ENCODE data around the gene ZFAND2B. TPM values are rescaled to one million over a fixed set of nuclear protein-coding genes. Genes with fewer than 3 reads are reported as not detected.

Gene ZFAND2B
- total and polyA plus RNA-seq, 2 donors from 2014 or later: 44.8 to 72.6 TPM

DNA sequence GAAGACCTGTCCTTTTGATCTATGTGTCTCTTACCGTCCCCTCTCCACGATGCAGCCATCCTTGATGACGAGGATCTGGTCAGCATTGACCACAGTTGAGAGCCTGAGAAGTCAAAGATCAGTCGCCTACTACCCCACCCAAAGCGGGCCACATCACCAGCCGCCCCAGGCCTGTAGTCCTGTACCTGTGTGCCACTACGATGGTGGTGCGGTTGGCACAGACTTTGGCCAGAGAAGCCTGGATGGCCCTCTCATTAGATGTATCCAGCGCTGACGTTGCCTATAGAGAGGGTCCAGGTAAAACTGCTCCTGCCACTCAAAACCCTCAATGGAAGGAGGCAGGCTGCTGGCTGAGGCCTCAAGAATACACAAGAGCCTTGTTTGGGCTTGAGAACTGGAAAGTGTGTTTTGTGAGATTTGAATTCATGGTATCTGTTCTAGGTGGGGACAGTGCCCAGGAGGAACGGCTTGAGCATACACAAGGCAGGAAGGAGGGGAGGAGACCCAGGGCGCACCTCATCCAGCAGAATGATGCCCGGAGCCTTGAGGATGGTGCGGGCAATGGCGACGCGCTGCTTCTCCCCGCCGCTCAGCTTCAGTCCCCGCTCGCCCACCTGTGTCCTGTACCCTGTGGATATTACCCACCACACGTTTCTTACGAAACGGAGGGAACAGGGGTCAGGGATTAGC is 3.8 kb downstream of the ZFAND2B start:
- TF ChIP-seq, protein P1, sequence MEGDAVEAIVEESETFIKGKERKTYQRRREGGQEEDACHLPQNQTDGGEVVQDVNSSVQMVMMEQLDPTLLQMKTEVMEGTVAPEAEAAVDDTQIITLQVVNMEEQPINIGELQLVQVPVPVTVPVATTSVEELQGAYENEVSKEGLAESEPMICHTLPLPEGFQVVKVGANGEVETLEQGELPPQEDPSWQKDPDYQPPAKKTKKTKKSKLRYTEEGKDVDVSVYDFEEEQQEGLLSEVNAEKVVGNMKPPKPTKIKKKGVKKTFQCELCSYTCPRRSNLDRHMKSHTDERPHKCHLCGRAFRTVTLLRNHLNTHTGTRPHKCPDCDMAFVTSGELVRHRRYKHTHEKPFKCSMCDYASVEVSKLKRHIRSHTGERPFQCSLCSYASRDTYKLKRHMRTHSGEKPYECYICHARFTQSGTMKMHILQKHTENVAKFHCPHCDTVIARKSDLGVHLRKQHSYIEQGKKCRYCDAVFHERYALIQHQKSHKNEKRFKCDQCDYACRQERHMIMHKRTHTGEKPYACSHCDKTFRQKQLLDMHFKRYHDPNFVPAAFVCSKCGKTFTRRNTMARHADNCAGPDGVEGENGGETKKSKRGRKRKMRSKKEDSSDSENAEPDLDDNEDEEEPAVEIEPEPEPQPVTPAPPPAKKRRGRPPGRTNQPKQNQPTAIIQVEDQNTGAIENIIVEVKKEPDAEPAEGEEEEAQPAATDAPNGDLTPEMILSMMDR (IDR thresholded peaks at IDR 0.05; ENCODE audit: borderline replicate concordance, extremely low read depth, insufficient read depth): no peak
- Histone ChIP-seq H3K9me3 (ENCODE audit: control insufficient read depth in 2 of 3, insufficient read depth in 1 of 3, low read length in 3 of 3) (no peaks in the 10 kb centered on the region), H3K9ac (ENCODE audit: low read length in 3 of 3) (no peak overlapping the region), H3K4me3 (ENCODE audit: low read length in 3 of 3) (no peak overlapping the region), H3K27me3 (ENCODE audit: control insufficient read depth, insufficient read depth, low read length) (no peaks in the 10 kb centered on the region), H3K36me3 (ENCODE audit: control insufficient read depth in 2 of 3, insufficient read depth in 3 of 3, low read length in 3 of 3) (peaks cover 2 to 32% (median 20%) of the 10 kb centered on the region in 3 donors), H3K27ac (ENCODE audit: low read depth in 2 of 2, low read length in 2 of 2) (no peak overlapping the region), H3K4me1 (ENCODE audit: control insufficient read depth in 2 of 3, insufficient read depth in 2 of 3, low read depth in 1 of 3, low read length in 3 of 3) (peaks cover 8 to 14% (median 9%) of the 10 kb centered on the region in 3 donors)
- intact Hi-C loops (cut with DNase I): no loop called here
- no peak for DNase-seq
- no peak for FAIRE-seq

DNA sequence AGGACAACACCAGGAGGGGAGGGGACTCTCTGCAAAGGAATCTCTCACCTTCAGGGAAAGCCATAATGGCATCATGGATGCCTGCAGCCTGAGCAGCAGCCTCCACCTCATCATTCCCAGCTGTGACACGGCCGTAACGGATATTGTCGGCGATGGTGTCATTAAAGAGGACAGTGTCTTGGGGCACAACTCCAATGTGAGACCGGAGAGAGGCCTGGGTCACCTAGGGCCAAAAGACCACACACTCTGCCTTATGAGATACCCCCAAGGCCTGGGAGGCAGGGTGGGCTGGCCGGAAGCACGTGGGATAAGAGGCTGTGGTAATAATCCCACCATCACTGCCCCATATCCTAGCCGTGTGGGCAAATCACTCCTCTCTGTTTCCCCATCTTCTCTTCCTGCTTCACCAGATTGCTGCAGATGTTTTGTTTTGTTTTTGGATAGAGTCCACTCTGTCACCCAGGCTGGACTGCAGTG is 4.3 kb downstream of the ZFAND2B start:
- intact Hi-C loops (cut with DNase I): no loop called here
- H3K36me3 ChIP-seq (ENCODE audit: control insufficient read depth in 2 of 3, insufficient read depth in 3 of 3, low read length in 3 of 3): peaks cover 2 to 32% (median 20%) of the 10 kb centered on the region in 3 donors
- H3K9me3 ChIP-seq (ENCODE audit: control insufficient read depth in 2 of 3, insufficient read depth in 1 of 3, low read length in 3 of 3): no peaks in the 10 kb centered on the region
- peaks cover 8 to 13% (median 9%) of the 10 kb centered on the region in 3 donors for H3K4me1 ChIP-seq (ENCODE audit: control insufficient read depth in 2 of 3, insufficient read depth in 2 of 3, low read depth in 1 of 3, low read length in 3 of 3)
- H3K27me3 ChIP-seq (ENCODE audit: control insufficient read depth, insufficient read depth, low read length): no peaks in the 10 kb centered on the region
- FAIRE-seq (no peak), DNase-seq (no peak)
- H3K9ac ChIP-seq (ENCODE audit: low read length in 3 of 3): no peak overlapping the region
- H3K4me3 ChIP-seq (ENCODE audit: low read length in 3 of 3): no peak overlapping the region
- TF ChIP-seq, protein P1 (IDR thresholded peaks at IDR 0.05; ENCODE audit: borderline replicate concordance, extremely low read depth, insufficient read depth): no peak
- H3K27ac ChIP-seq (ENCODE audit: low read depth in 2 of 2, low read length in 2 of 2): no peak overlapping the region

DNA sequence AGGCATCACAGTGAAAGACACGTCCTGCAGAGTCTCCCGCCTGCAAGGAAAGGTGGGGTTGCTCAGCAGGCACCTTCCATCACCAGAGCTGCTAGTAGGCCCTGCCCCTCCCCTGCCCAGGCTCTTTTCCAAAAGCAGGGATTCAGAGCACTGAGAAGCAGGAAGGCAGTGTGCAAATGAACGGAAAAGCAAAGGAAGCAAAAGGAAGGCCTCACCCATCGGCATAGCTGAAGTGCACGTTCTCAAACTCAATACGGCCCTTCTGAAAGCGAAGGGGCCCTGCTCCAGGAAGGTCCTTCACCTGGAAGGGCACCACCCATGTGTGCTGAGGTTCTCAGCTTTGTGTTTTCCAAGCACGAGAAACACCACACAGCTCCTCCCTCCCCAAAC is 6.4 kb downstream of the ZFAND2B start:
- H3K4me3 ChIP-seq (ENCODE audit: low read length in 3 of 3): no peak overlapping the region
- H3K27ac ChIP-seq (ENCODE audit: low read depth in 2 of 2, low read length in 2 of 2): no peak overlapping the region
- H3K36me3 ChIP-seq (ENCODE audit: control insufficient read depth in 2 of 3, insufficient read depth in 3 of 3, low read length in 3 of 3): peaks cover 2 to 37% (median 20%) of the 10 kb centered on the region in 3 donors
- H3K27me3 ChIP-seq (ENCODE audit: control insufficient read depth, insufficient read depth, low read length): no peaks in the 10 kb centered on the region
- TF ChIP-seq, protein P1 (IDR thresholded peaks at IDR 0.05; ENCODE audit: borderline replicate concordance, extremely low read depth, insufficient read depth): no peak
- H3K9me3 ChIP-seq (ENCODE audit: control insufficient read depth in 2 of 3, insufficient read depth in 1 of 3, low read length in 3 of 3): no peaks in the 10 kb centered on the region
- H3K9ac ChIP-seq (ENCODE audit: low read length in 3 of 3): no peak overlapping the region
- no peak for FAIRE-seq
- intact Hi-C loops (cut with DNase I): no loop called here
- no peak for DNase-seq
- H3K4me1 ChIP-seq (ENCODE audit: control insufficient read depth in 2 of 3, insufficient read depth in 2 of 3, low read depth in 1 of 3, low read length in 3 of 3): peaks cover 0 to 4% (median 2%) of the 10 kb centered on the region in 3 donors
